HCT116 (cell line): ENCODE results near the gene MAP9. TPM values are rescaled to one million over a fixed set of nuclear protein-coding genes. Genes with fewer than 3 reads are reported as not detected.

Source experiments
- ATAC-seq: fragments of 200-7000 bp; cut with Tn5 transposase; 2 replicates; pipeline ENCODE4 v1.9.1; 2020; ENCODE audit warnings: mild to moderate bottlenecking, moderate library complexity
- BruUV-seq: library from RNA; stranded (reverse); fragments of 400-500 nt; replicated peaks from 2 replicates; lab custom pipeline; 2021; lab: Mats Ljungman, UMichigan
- CTCF ChIA-PET: fragments of 300-600 bp; sonication (Branson Sonifier 250); formaldehyde crosslinking; loops from one replicate; lab custom pipeline; 2021; ENCODE audit warnings: antibody characterized with exemption; lab: Charles Lee
- POLR2A ChIA-PET: fragments of 300-600, 350-600 bp; sonication (Branson Sonifier 250); formaldehyde crosslinking; loops from one replicate; lab custom pipeline; 2021; ENCODE audit warnings: antibody characterized with exemption; lab: Charles Lee
- RAD21 ChIA-PET, 2 experiments: fragments of 300-600 bp; sonication (Branson Sonifier 250); formaldehyde crosslinking; loops; one replicate each; lab custom pipeline; 2023; ENCODE audit warnings: low total read pairs in 2 of 2; ENCODE audit not compliant: uncharacterized antibody in 2 of 2, unreplicated experiment in 2 of 2, low non-redundant PET in 1 of 2; lab: Charles Lee
- DNase-seq: peaks from one replicate; pipeline ENCODE4 v3.0.0-alpha.2; 2010; ENCODE audit warnings: low read depth, low spot score
- H2AFZ ChIP-seq: fragments of 200-600 bp; shearing (Covaris generic), sonication (generic); 2 replicates; pipeline ENCODE4 v1.6.1; 2017; ENCODE audit warnings: low read depth, mixed run types, mixed read lengths, antibody characterized with exemption, low read length; ENCODE audit not compliant: poor library complexity, severe bottlenecking
- H3K27ac ChIP-seq: 2 replicates; pipeline ENCODE4 v1.5.1; 2012; ENCODE audit warnings: low read depth, low read length
- H3K27me3 ChIP-seq: fragments of 200-600 bp; sonication (generic); 2 replicates; pipeline ENCODE4 v1.6.1; 2016; ENCODE audit warnings: mixed run types, low read length, mixed read lengths; ENCODE audit not compliant: insufficient read depth
- H3K36me3 ChIP-seq, 2 experiments: fragments of 200-500 bp in 1 of 2; fragments of 200-600 bp in 1 of 2; sonication (Bioruptor generic) in 1 of 2; sonication (generic) in 1 of 2; 2 replicates each; pipeline versions ENCODE4 v1.5.1 to v1.6.1; 2014 to 2016; ENCODE audit warnings: low read length in 2 of 2, inconsistent platforms in 1 of 2, mixed read lengths in 1 of 2, mixed run types in 1 of 2; ENCODE audit not compliant: insufficient read depth in 2 of 2, control insufficient read depth in 1 of 2
- H3K4me1 ChIP-seq, 2 experiments: fragments of 200-600 bp in 1 of 2; sonication (generic) in 1 of 2; 2 replicates each; pipeline versions ENCODE4 v1.5.1 to v1.6.1; 2012 to 2017; ENCODE audit warnings: low read length in 2 of 2, inconsistent platforms in 1 of 2, mild to moderate bottlenecking in 1 of 2, mixed read lengths in 1 of 2, mixed run types in 1 of 2, moderate library complexity in 1 of 2; ENCODE audit not compliant: insufficient read depth in 2 of 2, control insufficient read depth in 1 of 2
- H3K4me2 ChIP-seq: fragments of 200-600 bp; sonication (generic); 2 replicates; pipeline ENCODE4 v1.6.1; 2017; ENCODE audit warnings: mixed run types, low read length, mixed read lengths
- H3K4me3 ChIP-seq, 2 experiments: fragments of 200-600 bp in 1 of 2; sonication (generic) in 1 of 2; replicated peaks in 1 of 2; 2 replicates each; pipeline ENCODE4 v1.5.1; 2011 to 2016; ENCODE audit warnings: low read length in 2 of 2, control low read depth in 1 of 2, low read depth in 1 of 2, mild to moderate bottlenecking in 1 of 2, mixed read lengths in 1 of 2, mixed run types in 1 of 2
- H3K79me2 ChIP-seq: fragments of 200-600 bp; sonication (generic); 2 replicates; pipeline ENCODE4 v1.6.1; 2017; ENCODE audit warnings: mild to moderate bottlenecking, mixed run types, low read length, moderate library complexity, mixed read lengths; ENCODE audit not compliant: insufficient read depth
- H3K9ac ChIP-seq: fragments of 200-600 bp; sonication (generic); 2 replicates; pipeline ENCODE4 v1.6.1; 2016; ENCODE audit warnings: low read length, mixed read lengths
- H3K9me2 ChIP-seq: fragments of 200-600 bp; sonication (generic), shearing (Covaris generic); 2 replicates; pipeline ENCODE4 v1.6.1; 2017; ENCODE audit warnings: mixed run types, mild to moderate bottlenecking, moderate library complexity; ENCODE audit not compliant: insufficient read depth
- H3K9me3 ChIP-seq, 2 experiments: fragments of 200-500 bp in 1 of 2; fragments of 200-600 bp in 1 of 2; sonication (Bioruptor generic) in 1 of 2; sonication (generic) in 1 of 2; 2 replicates each; pipeline ENCODE4 v1.6.1; 2014 to 2017; ENCODE audit warnings: low read length in 2 of 2, mixed read lengths in 2 of 2, inconsistent platforms in 1 of 2, low read depth in 1 of 2, mild to moderate bottlenecking in 1 of 2, mixed run types in 1 of 2, moderate library complexity in 1 of 2; ENCODE audit not compliant: control insufficient read depth in 1 of 2, insufficient read depth in 1 of 2
- H4K20me1 ChIP-seq: fragments of 200-600 bp; sonication (generic), shearing (Covaris generic); 2 replicates; pipeline ENCODE4 v1.6.1; 2017; ENCODE audit warnings: mixed run types, mild to moderate bottlenecking, moderate library complexity; ENCODE audit not compliant: insufficient read depth
- CBX3 ChIP-seq: IDR thresholded peaks from 2 replicates; pipeline ENCODE4 v1.6.1; 2012; ENCODE audit warnings: low read depth
- ELF1 ChIP-seq: IDR thresholded peaks from 2 replicates; pipeline ENCODE4 v1.6.1; 2012; ENCODE audit warnings: low read depth, borderline replicate concordance
- FOSL1 ChIP-seq: IDR thresholded peaks from 2 replicates; pipeline ENCODE4 v1.6.1; 2012; ENCODE audit warnings: low read depth
- JUND ChIP-seq: IDR thresholded peaks from 2 replicates; pipeline ENCODE4 v1.6.1; 2012
- POLR2AphosphoS5 ChIP-seq: IDR thresholded peaks from 2 replicates; pipeline ENCODE4 v1.6.1; 2011; ENCODE audit warnings: mild to moderate bottlenecking, low read depth, low read length, moderate library complexity
- RAD21 ChIP-seq: IDR thresholded peaks from 2 replicates; pipeline ENCODE4 v1.6.1; 2012; ENCODE audit warnings: low read depth, mild to moderate bottlenecking
- SIN3A ChIP-seq: IDR thresholded peaks from 2 replicates; pipeline ENCODE4 v1.6.1; 2012; ENCODE audit warnings: low read depth
- SP1 ChIP-seq: IDR thresholded peaks from 2 replicates; pipeline ENCODE4 v1.6.1; 2012; ENCODE audit warnings: low read depth
- SRF ChIP-seq: IDR thresholded peaks from 2 replicates; pipeline ENCODE4 v1.6.1; 2012; ENCODE audit warnings: low read depth
- TCF7L2 ChIP-seq: IDR thresholded peaks from 2 replicates; pipeline ENCODE4 v1.7.0; 2011; ENCODE audit warnings: borderline replicate concordance, inconsistent platforms; ENCODE audit not compliant: insufficient read depth, insufficient read length; ENCODE audit errors: extremely low read depth
- ZFX ChIP-seq: fragments of 450-650 bp; IDR thresholded peaks from 2 replicates; pipeline ENCODE4 v1.6.1; 2017
- ZNF274 ChIP-seq: fragments of 200-500 bp; sonication (Bioruptor generic); IDR thresholded peaks from 2 replicates; pipeline ENCODE4 v1.6.1; 2014; ENCODE audit warnings: mild to moderate bottlenecking, low read depth, low read length, inconsistent platforms
- intact Hi-C: fragments of 100-400 bp; cut with micrococcal nuclease; formaldehyde crosslinking; loops from 2 replicates; pipeline ENCODE4 v1.10.0; 2022
- total RNA-seq: library from RNA; stranded (reverse); gene quantifications from one replicate; pipeline ENCODE4 v1.2.1, GENCODE V29; 2021; ENCODE audit not compliant: unreplicated experiment
- TF ChIP-seq, protein P1 (sequence below), 3 experiments: fragments of 200-600 bp in 1 of 3; sonication (generic) in 1 of 3; IDR thresholded peaks in 2 of 3; conservative IDR thresholded peaks in 1 of 3; 2 replicates each; pipeline ENCODE4 v1.5.1; 2012 to 2017; ENCODE audit warnings: low read depth in 2 of 3, low read length in 2 of 3, antibody characterized with exemption in 1 of 3, borderline replicate concordance in 1 of 3, control low read depth in 1 of 3, mild to moderate bottlenecking in 1 of 3, mixed read lengths in 1 of 3, mixed run types in 1 of 3, moderate library complexity in 1 of 3; ENCODE audit not compliant: insufficient read depth in 1 of 3
- TF ChIP-seq, protein P2 (sequence below): IDR thresholded peaks from 2 replicates; pipeline ENCODE4 v1.6.1; 2012

MAP9 gene
- total RNA-seq, 1 experiment from 2014 or later = 0.32 TPM

DNA sequence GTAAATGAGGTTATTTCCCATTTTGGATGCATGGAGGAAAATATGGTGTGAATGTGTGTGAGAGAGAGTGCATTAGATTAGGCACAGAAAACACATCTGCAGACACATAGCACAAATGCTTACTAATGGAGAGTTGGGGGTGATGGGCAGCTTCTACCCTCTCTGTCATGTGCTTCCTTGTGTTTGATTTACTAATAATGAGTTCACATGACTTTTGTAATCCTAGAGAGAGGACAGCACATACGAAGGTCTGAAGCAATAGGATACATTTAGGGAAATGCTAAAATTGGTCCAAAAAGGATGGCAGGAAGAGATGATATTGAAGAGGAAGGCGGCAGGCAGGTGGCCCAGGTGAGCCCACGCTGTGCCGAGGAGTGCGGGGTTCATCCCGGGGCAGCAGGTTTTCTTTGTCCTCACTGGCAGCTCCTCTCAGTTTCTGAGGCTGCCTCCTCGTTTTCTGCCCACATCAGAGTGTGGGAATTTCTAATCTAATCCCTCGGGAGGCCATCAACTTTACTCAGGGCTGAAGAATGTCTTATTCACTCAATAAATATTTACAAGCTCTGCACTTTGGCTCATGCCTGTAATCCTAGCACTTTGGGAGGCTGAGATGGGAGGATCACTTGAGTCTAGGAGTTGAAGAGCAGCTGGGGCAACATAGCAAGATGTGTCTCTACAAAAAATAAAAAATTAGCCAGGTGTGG, 15.9 kb upstream of the MAP9 start:
- H3K4me1 ChIP-seq = peaks cover 18 to 24% of the 10 kb centered on the region in 2 experiments
- no peak overlapping the region for H3K4me3 ChIP-seq
- no peaks in the 10 kb centered on the region for H3K79me2 ChIP-seq
- no peaks in the 10 kb centered on the region for H4K20me1 ChIP-seq
- H3K9me3 ChIP-seq = no peaks in the 10 kb centered on the region
- H2AFZ ChIP-seq = peak overlapping the region; percentile 86
- no peak for TF ChIP-seq ELF1
- peak; percentile 55; the same call in 1 of the 2 replicates for TF ChIP-seq SIN3A
- TF ChIP-seq TCF7L2 = no peak
- TF ChIP-seq CBX3 = 0 out of 2 replicates have a peak, but pooled peaks have one; percentile 19
- TF ChIP-seq, protein P1, sequence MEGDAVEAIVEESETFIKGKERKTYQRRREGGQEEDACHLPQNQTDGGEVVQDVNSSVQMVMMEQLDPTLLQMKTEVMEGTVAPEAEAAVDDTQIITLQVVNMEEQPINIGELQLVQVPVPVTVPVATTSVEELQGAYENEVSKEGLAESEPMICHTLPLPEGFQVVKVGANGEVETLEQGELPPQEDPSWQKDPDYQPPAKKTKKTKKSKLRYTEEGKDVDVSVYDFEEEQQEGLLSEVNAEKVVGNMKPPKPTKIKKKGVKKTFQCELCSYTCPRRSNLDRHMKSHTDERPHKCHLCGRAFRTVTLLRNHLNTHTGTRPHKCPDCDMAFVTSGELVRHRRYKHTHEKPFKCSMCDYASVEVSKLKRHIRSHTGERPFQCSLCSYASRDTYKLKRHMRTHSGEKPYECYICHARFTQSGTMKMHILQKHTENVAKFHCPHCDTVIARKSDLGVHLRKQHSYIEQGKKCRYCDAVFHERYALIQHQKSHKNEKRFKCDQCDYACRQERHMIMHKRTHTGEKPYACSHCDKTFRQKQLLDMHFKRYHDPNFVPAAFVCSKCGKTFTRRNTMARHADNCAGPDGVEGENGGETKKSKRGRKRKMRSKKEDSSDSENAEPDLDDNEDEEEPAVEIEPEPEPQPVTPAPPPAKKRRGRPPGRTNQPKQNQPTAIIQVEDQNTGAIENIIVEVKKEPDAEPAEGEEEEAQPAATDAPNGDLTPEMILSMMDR (IDR thresholded peaks at IDR 0.05 in 2 of 3, conservative IDR thresholded peaks at IDR 0.05 in 1 of 3; ENCODE audit: borderline replicate concordance in 1 of 3, insufficient read depth in 1 of 3, low read depth in 2 of 3, low read length in 2 of 3) = no peak
- peak; percentile 84 for TF ChIP-seq FOSL1
- peak; percentile 34; the same call in 1 of the 2 replicates for TF ChIP-seq POLR2AphosphoS5
- TF ChIP-seq SP1 = peak; percentile 62
- no peak for TF ChIP-seq ZFX
- TF ChIP-seq, protein P2, sequence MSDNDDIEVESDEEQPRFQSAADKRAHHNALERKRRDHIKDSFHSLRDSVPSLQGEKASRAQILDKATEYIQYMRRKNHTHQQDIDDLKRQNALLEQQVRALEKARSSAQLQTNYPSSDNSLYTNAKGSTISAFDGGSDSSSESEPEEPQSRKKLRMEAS = peak; percentile 66; the same call in 1 of the 2 replicates
- peak; percentile 27; the same call in 1 of the 2 replicates for TF ChIP-seq SRF
- no peak for TF ChIP-seq ZNF274
- TF ChIP-seq RAD21 = no peak
- TF ChIP-seq JUND = peak; percentile 82
- TF ChIP-seq, all 23 proteins: peak for 8
- ATAC-seq (peak; percentile 91), DNase-seq (peak; percentile 61)
- H3K27ac ChIP-seq = no peak overlapping the region
- no TSS peak for BruUV-seq
- H3K27me3 ChIP-seq = peaks cover 14% of the 10 kb centered on the region; the same call in 1 of the 2 replicates
- H3K36me3 ChIP-seq = no peaks in the 10 kb centered on the region
- H3K9ac ChIP-seq = no peak overlapping the region
- POLR2A ChIA-PET = no interaction called here
- RAD21 ChIA-PET = no interaction called here
- H3K4me2 ChIP-seq = peak overlapping the region; percentile 65
- intact Hi-C loops = no loop called here
- CTCF ChIA-PET = no interaction called here
- no peaks in the 10 kb centered on the region for H3K9me2 ChIP-seq
